ENCODE results near the gene KCTD20.
"Not testable (repeated sequence)": the region's sequence is repeated elsewhere in the genome, so short reads cannot be mapped to it uniquely, and the experiment has no call there.

The KCTD20 gene

DNA sequence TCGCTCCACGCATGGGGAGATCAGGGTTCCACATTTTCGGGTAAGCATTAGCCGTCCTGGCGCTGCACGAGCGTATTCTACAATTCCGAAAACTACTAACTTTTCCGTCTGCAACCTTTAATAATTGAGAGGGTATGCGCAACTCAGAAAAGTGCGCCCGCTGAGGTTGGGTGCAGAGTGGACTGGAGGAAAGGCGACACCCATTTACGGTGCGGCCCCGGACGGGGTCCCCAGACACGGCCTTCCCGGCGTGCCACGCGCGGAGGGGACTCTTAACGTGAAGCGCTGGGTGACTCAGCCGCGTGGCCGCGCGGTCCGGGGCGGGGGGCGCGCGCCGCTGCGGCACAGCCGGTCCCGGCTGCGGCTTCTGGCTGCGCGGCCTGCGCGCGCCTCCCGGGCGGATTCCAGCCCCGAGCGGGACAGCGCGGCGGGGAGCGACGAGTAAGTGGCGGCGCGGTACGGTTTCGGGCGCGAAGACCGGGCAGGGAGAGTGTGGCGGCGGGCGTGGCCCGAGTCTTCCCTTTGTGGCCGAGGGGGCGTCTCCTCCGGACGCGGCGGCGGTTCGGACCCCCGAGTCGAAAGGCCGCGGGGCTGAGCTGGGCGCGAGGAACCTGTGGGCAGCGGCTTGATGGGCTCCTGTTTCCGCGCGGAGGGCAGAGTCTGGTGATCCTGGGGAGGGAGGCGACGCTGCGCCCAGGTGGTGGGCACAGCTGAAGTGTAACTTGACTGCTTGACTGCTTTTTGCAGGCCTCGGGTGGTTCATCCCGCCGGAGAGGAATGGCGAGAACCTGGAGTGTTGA, at the start of gene KCTD20, which contains the start of gene PXT1:
TSS of gene KCTD20 (plus strand) at position 330 of the 800 bp plus-strand sequence. CDS start 27,098 bp downstream, outside the sequence.
TSS of gene PXT1 (minus strand) at position 184 of the 800 bp plus-strand sequence. CDS start 16,772 bp downstream, outside the sequence.
- DNase-seq (ENCODE audit: low read depth in 2 of 2): peak; percentile 74 to 81

DNA sequence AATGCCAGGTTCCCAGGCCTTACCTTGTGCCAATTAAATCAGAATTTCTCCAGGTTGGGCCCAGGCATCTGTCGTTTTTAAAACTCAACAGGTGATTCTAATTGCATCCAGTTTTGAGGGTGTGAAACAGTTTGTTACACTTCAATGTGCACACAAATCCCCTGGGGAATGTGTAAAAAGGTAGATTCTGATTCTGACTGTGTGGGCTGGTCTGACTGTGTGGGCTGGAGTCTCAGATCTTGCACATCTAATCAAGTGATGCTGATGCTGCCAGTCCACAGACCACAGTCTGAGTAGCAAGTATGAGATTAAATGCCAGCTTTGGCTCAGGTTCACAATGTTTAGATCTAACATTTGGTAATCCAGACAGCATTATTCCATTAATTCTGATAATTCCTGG, 42.8 kb upstream of the KCTD20 start:
- no peak for DNase-seq (ENCODE audit: low read depth in 2 of 2)

DNA sequence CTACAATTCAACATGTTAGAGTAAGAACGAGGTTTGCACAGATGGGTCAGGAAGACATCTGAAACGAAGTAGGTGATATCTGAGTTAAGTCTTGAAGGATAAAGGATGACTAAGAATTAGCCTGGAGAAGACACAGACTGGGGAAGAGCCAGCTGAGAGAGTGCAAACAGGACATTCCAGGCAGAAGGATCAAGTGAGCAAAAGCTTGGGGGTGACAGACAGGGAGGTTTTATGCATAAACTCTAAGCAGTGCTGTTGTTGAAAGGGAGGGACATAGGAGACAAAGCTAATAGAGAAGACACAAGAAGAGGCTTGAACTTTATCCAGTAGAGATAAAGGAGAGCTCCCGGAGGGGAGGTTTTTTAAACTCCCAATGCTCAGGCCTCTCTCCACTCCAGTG, 40.3 kb upstream of the KCTD20 start:
- no peak for DNase-seq (ENCODE audit: low read depth in 2 of 2)

DNA sequence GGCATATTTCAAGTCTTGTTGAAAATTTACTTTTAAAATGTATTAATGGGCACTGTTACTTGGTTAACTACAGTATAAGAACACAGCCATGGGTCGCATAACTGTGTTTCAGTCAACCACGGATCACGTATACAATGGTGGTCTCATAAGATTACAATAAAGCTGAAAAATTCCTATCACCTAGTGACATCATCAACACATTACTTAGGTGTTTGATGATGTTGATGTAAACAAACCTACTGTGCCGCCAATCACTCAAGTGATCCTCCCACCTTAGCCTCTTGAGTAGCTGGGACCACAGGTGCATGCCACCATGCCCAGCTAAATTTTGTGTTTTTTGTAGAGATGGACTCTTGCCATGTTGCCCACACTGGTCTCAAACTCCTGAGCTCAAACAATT, 38.6 kb upstream of the KCTD20 start:
- DNase-seq (ENCODE audit: low read depth in 2 of 2): no peak

DNA sequence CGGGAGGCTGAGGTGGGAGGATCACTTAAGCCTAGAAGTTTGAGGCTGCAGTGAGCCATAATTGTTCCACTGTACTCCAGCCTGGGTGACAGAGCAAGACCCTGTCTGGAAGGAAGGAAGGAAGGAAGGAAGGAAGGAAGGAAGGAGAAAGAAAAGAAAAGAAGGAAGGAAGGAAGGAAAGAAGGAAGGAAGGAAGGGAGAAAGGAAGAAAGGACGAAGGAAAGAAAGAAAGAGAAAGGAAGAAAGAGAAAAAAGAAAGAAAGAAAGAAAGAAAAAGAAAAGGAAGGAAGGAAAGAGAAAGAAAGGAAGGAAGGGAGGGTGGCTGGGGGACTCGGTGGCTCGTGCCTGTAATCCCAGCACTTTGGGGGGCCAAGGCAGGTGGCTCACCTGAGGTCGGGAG, 33.1 kb upstream of the KCTD20 start:
- DNase-seq (ENCODE audit: low read depth in 2 of 2): not testable (repeated sequence)

DNA sequence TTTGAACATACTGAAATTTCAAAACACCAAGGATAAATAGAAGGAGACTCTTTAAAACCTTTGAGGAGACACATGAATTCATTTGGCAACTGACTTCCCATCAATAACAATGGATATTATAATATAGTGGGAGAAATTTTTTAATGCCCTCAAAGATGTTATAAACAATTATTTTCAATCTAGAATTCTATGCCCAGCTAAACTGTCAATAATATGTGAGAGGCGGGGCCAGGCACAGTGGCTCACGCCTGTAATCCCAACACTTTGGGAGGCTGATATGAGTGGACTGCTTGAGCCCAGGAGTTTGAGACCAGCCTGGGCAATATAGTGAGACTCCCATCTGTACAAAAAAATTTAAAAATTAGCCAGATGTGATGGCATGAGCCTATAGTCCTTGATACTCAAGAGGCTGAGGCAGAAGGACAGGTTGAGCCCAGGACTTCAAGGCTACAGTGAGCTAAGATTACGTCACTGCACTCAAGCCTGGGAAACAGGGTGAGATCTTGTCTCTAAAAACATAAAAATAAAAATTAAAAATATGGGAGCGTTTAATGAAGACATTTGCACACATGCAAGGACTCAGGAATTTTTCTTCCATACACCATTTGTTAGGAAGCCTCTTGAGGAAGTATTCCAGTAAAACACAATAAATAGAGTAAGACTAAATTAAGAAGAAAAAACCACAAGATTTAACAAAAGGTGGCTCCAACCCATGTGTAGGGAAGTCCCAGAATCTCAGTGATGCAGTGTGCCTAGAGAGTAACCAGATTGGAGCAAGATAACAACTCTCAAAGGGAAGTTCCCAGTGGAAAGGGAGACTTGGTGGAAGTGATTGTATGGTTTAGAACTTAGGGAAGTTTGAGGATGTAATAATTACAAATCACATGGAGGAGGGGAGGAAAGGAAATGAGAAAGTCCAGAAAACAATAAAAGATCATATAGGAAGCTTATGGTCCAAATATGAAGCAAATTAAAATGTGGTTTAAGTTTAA, 29.0 kb upstream of the KCTD20 start:
- no peak for DNase-seq (ENCODE audit: low read depth in 2 of 2)

DNA sequence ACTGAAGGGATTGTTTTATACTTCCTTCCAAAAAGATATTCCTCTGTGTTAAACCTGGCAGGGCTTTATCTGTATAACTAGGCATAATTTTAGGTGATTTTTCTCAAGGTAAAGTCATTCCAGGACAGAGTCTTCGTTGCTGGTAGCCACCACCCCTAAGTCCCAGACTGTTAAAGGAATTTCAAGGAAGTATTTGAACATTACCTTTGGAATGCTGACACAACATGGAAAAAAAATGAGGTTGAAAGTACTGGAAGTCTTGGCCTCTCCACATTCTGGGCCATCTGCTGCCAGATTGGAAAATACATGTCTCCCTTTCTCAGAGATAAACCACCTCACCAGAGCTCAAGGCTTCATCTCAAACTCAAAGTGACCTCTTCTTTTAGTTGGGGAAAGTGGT, 28.3 kb upstream of the KCTD20 start:
- DNase-seq (ENCODE audit: low read depth in 2 of 2): no peak

DNA sequence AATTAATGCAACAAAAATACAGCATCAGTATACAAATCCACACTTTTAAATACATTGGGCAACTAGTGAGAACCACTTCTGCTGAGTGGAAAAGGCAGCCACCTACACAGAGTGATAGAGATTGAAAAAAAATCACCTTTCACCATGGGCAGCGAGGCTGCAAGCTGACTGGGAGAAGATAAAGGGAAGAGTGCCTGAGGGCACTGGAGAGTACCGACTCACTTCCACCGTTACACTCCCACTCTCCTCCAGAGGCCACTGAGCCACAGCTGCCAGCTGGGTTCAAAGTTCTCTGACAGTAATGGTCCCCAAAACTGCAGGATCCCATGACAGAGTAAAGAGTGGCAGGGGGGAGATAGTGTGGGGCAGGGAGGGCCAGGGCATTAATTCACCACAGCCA, 24.2 kb upstream of the KCTD20 start:
- DNase-seq (ENCODE audit: low read depth in 2 of 2): no peak

DNA sequence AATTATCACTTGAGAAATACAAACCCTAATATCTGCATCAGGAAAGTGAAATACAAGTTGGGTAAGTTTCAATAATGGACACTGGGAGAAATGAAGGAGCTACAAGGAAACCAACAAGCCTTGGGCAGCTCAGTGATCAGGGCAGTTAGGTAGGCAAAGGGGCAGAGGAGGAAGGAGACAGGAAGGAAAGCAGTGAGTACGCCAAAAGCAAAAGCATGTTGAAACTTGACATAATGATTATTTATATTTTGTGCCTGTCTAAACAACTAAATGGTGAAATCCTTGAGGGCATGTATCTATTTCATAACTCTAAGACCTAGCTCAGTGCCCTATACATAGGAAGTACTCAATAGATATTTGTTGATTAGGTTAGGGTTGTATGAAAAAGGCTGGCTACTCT, 23.5 kb upstream of the KCTD20 start:
- DNase-seq (ENCODE audit: low read depth in 2 of 2): no peak

DNA sequence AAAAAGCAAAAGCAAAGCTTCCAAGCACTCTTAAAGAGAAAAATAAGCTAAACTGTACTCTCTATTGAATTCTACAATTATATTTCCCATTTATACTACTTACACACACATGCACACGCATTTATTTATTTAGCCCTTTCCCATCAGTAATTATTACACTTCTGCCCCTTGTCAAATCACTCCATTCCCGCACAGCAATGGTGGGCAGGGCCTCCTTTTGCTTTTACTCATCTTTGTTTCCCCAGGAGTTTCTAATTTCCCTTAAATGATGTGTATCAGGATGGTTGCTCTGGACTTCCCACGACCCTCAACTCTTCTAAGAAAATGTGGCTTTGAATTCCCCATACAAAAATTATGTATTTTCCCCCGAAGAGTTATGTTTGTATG, 20.1 kb upstream of the KCTD20 start:
- DNase-seq (ENCODE audit: low read depth in 2 of 2): no peak

DNA sequence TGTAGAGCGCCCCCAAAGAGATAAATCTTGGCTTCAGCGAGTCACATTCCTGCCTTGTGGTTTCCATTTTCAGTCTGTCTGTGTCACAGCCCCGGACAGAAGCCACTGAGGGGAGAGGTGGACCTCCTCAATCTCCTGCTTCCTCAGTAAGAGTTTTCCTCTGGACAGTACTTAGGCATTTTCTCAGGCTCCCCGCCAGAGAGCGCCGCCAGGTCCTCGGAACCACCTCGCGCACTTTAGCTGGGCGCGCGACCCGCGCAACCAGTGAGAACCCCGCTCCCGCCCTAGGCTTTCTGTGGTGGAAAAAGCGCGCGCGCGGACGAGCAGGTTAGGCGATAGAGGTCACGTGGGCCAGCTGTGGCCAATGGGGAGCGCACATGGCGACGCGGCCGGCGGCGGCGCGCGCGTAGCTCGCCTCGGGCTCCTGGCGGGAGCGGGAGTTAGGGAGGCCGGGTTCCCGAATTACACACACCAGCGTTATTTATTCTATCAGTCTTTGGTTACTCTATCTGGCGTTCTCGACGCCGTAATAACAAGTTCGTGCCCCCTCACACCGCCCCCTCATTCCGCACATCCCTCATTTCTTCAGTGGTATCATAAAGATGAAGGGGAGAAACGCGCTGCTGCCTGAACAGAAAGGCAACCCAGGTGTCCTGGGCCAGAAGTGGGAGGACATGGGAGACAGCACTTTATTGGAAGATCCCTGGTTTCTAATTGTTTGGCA, 19.5 kb upstream of the KCTD20 start:
- peak; percentile 97 for DNase-seq (ENCODE audit: low read depth in 2 of 2)

DNA sequence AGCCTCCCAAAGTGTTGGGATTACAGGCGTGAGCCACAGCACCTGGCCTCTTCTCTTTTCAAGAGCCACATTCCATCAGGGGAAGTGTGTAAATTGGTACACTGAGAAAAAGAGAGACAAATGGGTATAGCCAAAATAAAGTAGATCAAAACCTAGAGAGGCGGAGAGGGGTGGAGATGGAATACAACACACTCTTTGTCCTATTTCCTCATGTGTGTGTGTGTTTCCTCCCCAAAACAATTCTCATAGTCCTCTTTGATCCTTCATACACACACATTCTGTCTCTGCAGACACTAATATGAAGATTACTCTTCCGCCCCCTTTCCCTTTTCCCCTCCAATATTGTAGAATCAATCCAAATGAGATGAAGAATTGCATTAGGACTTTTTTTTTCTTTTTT, 16.2 kb upstream of the KCTD20 start:
- DNase-seq (ENCODE audit: low read depth in 2 of 2): no peak

DNA sequence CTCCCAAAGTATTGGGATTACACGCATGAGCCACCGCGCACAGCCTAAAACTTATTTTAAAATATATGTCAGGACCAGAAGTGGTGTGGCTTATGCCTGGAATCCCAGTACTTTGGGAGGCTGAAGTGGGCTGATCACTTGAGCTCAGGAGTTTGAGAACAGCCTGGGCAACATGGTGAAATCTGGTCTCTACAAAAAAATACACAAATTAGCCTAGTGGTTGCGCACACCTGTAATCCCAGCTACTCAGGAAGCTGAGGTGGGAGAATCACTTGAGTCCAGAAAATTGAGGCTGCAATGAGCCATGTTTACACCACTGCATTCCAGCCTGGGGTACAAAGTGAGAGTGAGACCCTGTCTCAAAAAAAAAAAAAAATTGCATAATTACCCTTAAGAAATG, 13.9 kb upstream of the KCTD20 start:
- DNase-seq (ENCODE audit: low read depth in 2 of 2): no peak

DNA sequence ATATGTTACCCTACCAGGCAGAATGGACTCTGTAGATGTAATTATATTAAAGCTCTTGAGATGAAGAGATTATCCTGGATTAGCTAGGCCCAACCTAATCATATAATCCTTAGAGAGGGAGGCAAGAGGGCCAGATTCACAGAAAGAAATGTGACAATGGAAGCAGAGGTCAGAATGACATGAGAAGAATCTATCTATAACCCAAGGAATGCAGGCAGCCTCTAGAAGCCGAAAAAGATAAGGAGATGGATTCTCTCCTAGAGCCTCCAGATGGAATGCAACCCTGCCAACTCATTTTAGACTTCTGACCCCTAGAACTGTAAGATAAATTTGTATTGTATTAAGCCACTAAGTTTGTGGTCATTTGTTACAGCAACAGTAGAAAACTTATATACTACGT, 12.4 kb upstream of the KCTD20 start:
- DNase-seq (ENCODE audit: low read depth in 2 of 2): no peak

DNA sequence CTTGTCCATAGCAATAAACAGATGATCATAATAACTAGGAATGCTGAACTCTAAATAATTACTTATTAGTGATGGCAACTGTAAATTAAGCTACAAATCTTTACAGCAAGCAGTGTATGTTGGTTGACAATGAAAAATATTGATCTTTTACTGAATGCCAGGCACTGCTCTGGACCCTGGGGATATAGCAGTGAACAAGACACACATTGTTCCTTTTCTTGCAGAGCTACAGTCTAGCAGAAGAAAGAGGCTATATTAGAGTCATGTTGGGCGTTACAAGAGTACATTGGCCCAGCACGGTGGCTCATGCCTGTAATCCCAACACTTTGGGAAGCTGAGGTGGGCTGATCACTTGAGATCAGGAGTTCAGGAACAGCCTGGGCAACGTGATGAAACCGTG, 11.6 kb upstream of the KCTD20 start:
- no peak for DNase-seq (ENCODE audit: low read depth in 2 of 2)

DNA sequence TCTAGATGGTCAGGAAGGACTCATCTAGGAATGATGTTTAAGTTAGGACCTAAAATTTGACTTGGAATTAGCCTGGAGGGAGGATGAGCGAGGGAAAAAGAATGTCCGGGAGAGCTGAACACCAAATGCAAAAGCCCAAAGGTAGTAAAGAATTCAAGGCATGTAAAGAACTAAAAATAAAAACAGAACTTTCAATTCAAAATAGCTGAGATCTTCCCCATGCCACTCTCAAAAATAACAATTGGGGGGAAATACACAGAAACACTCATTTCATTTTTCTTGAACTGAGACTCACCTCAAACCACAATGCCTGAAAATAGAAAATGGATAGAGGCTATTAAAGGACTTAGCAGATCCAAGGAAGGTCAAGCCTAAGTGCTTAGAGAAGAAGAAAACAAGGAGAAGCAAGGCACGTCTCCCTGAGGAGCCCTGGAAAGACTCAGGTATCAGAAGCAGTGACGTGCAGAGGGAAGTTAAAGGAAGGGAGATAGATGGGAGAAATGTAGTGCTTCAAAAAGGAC, 10.6 kb upstream of the KCTD20 start:
- DNase-seq (ENCODE audit: low read depth in 2 of 2): no peak

DNA sequence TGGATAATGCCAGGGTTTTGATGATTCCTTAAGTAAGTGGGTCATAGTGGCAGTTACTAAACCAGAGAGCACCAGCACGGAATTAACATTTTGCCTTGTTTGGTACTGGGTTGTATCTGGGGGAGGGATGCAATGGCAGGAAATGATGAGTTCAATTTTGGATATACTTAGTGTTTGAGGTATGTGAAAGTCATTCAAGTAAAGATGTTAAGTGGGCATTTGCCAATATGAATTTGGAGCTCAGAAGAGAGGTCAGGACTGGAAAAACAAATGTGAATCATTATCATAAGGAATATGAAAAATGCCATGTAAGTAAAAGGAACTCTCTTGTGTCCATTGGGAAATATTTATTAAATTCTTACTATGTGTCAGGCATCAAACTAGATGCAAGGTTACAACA, 6.3 kb upstream of the KCTD20 start:
- no peak for DNase-seq (ENCODE audit: low read depth in 2 of 2)

DNA sequence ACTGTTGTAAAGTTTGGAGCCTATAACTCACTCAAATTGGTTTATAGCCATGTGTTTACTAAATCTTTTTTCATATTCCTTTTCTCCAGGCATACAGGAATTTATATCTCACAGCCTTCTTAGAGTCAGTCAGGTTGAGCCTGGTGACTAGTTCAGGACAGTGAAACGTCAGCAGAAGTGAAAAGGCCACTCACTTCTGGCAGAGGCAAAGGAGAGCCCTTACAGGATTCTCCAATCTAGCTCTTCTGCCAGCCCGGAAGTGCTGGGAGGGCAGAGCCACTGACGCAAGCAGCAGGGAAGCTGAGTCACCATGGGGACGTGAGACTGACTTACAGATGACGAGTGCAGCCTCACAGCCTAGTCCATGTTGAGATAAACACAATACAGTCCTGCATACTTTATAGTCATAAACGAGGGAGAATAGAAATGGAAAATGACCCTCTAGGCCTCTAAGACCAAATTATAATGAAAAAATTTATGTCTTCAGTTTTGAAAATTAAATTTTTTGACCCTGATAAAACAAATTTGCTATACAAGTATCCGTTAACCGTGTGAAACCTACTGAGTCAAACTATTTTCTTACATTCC, 1.4 kb upstream of the KCTD20 start:
- DNase-seq (ENCODE audit: low read depth in 2 of 2): peak; percentile 72 to 81

DNA sequence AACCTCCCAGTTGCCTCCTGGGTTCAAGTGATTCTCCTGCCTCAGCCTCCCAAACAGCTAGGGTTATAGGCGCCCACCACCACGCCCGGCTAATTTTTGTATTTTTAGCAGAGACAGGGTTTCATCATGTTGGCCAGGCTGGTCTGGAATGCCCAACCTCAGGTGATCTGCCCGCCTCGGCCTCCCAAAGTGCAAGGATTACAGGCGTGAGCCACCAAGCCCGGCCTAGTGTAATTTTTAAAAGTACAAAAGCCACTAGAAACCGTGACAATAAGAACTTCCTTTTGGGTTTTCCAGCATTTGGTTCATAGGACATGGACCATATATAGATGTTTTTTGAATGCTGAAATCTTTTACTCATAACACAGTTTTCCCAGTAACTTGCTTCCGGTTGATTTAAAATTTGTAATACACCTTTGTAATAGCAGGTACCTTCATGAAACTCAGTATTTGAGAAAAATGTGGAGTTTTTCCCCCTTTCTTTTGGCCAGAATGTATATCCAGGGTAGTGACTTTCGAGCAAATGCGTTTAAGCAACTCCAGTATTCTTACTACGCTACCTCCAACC, 613 bp upstream of the KCTD20 start:
- no peak for DNase-seq (ENCODE audit: low read depth in 2 of 2)

DNA sequence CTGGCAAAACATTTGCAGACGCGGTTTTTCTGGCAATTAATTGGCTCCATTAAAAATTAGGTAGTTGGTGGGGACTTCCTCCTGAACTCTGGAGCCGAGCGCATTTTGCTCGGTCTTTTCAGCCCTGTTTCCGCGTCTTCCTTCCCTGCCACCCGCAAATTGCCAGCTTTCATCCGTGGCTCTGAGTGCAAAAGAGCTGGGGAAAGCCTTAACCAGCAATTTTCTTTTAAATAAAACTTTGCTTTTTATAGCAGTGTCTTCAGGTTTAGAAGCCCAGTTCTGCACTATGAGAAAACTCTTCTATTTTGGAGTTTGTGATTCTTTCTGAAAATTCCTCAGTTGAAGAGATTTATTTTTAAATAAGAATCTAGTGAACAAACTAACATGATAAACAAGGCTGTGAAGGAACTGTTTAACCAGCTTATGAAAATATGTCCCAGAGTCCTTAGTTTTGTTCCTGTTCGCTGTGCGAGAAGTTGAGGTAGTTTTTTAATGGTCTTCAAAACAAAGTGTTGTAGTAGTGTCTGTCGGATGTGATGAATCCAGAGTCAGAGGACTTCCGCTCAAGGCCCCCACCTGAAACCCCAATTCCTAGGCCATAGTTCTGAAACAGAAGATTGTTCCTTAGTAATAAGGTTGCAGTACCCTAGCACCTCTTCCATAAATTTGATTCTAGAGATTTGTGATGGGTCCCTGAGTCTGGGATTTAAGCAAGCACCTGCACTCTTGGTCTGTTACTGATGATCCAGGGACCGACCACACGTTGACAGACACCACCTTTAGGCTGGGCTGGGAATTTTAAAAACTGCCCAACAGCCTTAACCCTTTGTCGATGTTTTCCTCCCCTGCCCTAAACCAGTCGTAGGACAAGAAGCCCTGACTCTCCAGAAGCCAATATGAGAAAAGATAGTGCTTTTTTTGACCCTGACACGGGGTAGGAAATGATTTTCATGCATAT, 950 bp downstream of the KCTD20 start:
- DNase-seq (ENCODE audit: low read depth in 2 of 2): peak in 1 of 2 experiments; percentile 18

Data from stimulated activated CD4-positive, alpha-beta T cell treated with anti-CD3 and anti-CD28 coated beads, Interleukin-12 subunit alpha, Interleukin-12 subunit beta, amount 100 ng/mL, for 24 hours (primary cell).